ENCODE measurements around the gene EPB41. TPM values are rescaled to one million over a fixed set of nuclear protein-coding genes. Genes with fewer than 3 reads are reported as not detected.
"Not testable (repeated sequence)": the region's sequence is repeated elsewhere in the genome, so short reads cannot be mapped to it uniquely, and the experiment has no call there.

The EPB41 gene
- total RNA-seq, 4 donors from 2014 or later: 28.8 to 57.6 (median 43.2) TPM

GRCh38 chr1:28954126-28954726, 39.9 kb downstream of the EPB41 start:
- no peak for TF ChIP-seq CTCF (IDR thresholded peaks at IDR 0.05)
- DNase-seq (ENCODE audit: low spot score) (no peak), ATAC-seq (ENCODE audit: low FRiP score) (no peak)

- TF ChIP-seq CTCF (IDR thresholded peaks at IDR 0.05): no peak
- DNase-seq (ENCODE audit: low spot score): no peak
- no peak for ATAC-seq (ENCODE audit: low FRiP score)
Measured at GRCh38 chr1:28956038-28956464, 41.7 kb downstream of the EPB41 start.

- not testable (repeated sequence) for ATAC-seq (ENCODE audit: low FRiP score); DNase-seq (ENCODE audit: low spot score)
Measured at GRCh38 chr1:28962114-28962831, 47.9 kb downstream of the EPB41 start.

GRCh38 chr1:28965271-28965870, 51.0 kb downstream of the EPB41 start:
- DNase-seq (ENCODE audit: low spot score) (no peak), ATAC-seq (ENCODE audit: low FRiP score) (no peak)
- TF ChIP-seq CTCF (IDR thresholded peaks at IDR 0.05): no peak

- no peak for ATAC-seq (ENCODE audit: low FRiP score)
- TF ChIP-seq CTCF (IDR thresholded peaks at IDR 0.05): no peak
- DNase-seq (ENCODE audit: low spot score): no peak
Measured at GRCh38 chr1:28966617-28967016, 52.2 kb downstream of the EPB41 start.

- no peak for TF ChIP-seq CTCF (IDR thresholded peaks at IDR 0.05)
- no peak for DNase-seq (ENCODE audit: low spot score)
- ATAC-seq (ENCODE audit: low FRiP score): peak; percentile 92
Measured at GRCh38 chr1:28971980-28972771, 57.8 kb downstream of the EPB41 start.

All from omental fat pad (tissue), 4 donors.